ENCODE measurements around the gene MIS18BP1. TPM values are rescaled to one million over a fixed set of nuclear protein-coding genes. Genes with fewer than 3 reads are reported as not detected.
A peak's percentile ranks its signal among the peaks of the same experiment; 100 is the strongest.
"Not testable (repeated sequence)": the region's sequence is repeated elsewhere in the genome, so short reads cannot be mapped to it uniquely, and the experiment has no call there.

MIS18BP1 gene
- polyA plus RNA-seq (2013, experiment 1 of 4), result 61.3 TPM
- 57.6 TPM for polyA plus RNA-seq (2013, experiment 2 of 4)
- polyA plus RNA-seq (2013, experiment 3 of 4), result 64.5 TPM
- polyA plus RNA-seq (2013, experiment 4 of 4), result 62.4 TPM

DNA sequence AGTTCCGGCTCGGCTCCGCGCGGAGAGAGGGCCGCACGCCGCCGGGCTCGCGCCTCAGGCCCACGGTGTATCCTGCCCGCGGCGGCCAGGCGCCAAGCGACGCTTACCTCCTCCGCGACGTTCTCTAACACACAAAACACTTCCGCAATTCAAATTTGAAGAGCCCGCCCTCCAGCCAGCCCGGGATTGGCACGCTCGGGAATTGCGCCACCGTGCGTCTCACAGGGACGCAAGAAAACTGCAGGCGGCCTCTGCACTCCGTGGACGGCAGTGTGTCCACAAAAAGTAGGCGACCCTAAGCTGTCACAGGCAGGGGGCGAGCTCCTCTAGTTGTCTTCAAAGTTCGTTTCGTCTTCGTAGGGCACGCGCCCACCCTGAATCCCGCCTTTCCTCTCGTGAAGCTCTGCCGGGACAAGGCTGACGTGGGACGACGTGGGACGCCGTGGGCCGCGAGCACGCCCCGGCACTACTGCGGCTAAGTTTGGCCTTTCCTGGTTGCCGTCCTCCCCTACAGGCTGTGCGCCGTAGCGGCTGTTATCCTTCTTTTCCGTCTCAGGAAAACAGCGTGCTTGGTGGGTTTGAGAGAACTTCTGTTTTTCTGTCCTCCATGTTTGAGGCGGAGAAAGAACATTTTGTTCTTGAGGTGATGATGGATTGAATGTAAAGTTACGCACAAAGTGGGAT lies at the start of gene MIS18BP1:
TSS of gene MIS18BP1 (minus strand) at position 133 of the 684 bp plus-strand sequence. CDS start 5,916 bp downstream, outside the sequence.
- no peaks in the 10 kb centered on the region for H3K9me3 ChIP-seq (ENCODE audit: control insufficient read depth, low read length)
- no peaks in the 10 kb centered on the region for H3K36me3 ChIP-seq (ENCODE audit: control insufficient read depth, insufficient read depth, low read length)
- H3K4me3 ChIP-seq (ENCODE audit: insufficient read depth, low read depth, low read length), result peak within 1 kb of the TSS; percentile 66
- 7 to 8% methylated on average over 61 of the region's 61 CpGs for WGBS, 2 experiments
- no peaks in the 10 kb centered on the region for H3K27me3 ChIP-seq (ENCODE audit: control insufficient read depth, insufficient read depth, low read length, poor library complexity, severe bottlenecking)
- H3K27ac ChIP-seq (ENCODE audit: insufficient read depth, low read depth, low read length, poor library complexity, severe bottlenecking), result peak within 1 kb of the TSS; percentile 27
- H3K4me1 ChIP-seq (ENCODE audit: control insufficient read depth, insufficient read depth, low read length), result no peaks in the 10 kb centered on the region

DNA sequence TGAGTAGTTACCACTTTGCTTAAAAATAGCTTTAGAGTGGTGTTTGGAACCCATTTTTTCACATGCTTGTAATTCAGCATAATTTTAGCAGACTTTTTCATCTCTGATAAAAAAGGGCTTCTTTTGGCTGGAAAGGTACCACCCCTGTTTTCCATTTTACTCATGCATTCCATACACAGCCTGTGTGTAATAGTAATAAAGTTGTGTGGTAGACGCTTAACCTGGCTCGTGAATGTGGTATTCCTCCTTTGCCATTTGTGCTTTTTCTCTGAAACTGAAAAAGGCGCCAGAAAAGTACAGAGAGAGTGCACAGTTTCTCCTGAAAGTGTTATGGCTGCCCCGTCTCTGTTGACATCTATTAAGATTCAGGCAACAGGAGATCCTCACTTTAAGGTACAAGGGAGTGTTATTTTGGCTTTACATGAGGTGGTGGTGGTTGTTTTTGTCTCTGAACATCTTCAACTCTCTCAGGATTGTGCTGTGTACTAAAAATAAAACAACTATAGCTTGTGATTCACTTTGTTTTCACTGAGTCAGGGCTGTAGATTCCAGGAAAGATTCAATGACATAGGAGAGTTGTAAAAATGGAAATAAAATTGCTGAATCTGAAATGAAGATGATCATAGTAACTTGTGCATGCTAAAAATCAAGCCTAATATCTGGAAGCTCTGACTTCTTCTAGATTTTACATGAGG lies 45.6 kb upstream of the MIS18BP1 start:
- H3K9me3 ChIP-seq (ENCODE audit: control insufficient read depth, low read length), result no peaks in the 10 kb centered on the region
- peaks cover 8% of the 10 kb centered on the region for H3K27me3 ChIP-seq (ENCODE audit: control insufficient read depth, insufficient read depth, low read length, poor library complexity, severe bottlenecking)
- H3K4me3 ChIP-seq (ENCODE audit: insufficient read depth, low read depth, low read length), result no peak overlapping the region
- WGBS, 2 experiments, result 90 to 98% methylated on average over 4 of the region's 4 CpGs
- H3K27ac ChIP-seq (ENCODE audit: insufficient read depth, low read depth, low read length, poor library complexity, severe bottlenecking), result no peak overlapping the region
- H3K36me3 ChIP-seq (ENCODE audit: control insufficient read depth, insufficient read depth, low read length), result no peaks in the 10 kb centered on the region
- H3K4me1 ChIP-seq (ENCODE audit: control insufficient read depth, insufficient read depth, low read length), result no peaks in the 10 kb centered on the region

DNA sequence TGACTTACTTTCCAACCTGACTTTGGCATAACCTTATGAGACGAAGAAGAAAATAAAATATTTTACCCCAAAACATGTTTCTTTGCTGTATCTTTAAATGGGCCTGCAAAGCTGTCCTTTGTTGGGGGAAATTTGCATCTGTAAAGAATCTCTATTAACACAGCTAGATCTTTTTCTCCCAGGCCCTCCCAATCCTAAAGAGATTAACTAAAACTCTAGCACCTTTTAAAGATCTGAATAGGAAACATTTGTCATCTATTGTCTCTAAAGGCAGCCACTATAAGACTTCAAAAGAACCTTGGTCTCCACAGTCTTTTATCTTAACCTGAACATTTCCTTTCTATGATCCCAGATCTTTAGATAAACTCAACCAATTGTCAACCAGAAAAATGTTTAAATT lies 41.8 kb upstream of the MIS18BP1 start:
- H3K4me1 ChIP-seq (ENCODE audit: control insufficient read depth, insufficient read depth, low read length), result not testable (repeated sequence)
- WGBS, 2 experiments, result 0 to 8% methylated on average over 1 of the region's 1 CpG

DNA sequence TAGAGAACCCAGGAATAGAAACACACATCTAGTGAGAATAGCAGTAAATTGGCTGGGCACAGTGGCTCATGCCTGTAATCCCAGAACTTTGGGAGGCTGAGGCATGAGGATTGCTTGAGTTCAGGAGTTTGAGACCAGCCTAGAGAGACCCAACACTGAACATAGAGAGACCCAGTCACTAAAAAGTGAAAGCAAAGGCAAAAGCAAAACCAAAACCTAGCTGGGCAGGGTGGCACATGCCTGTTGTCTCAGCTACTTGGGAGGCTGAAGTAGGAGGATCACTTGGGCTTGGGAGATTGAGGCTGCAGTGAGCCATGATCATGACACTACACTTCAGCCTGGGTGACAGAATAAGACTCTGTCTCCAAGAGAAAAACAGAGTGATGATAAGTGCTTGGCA lies 37.5 kb upstream of the MIS18BP1 start:
- no peaks in the 10 kb centered on the region for H3K9me3 ChIP-seq (ENCODE audit: control insufficient read depth, low read length)
- H3K4me3 ChIP-seq (ENCODE audit: insufficient read depth, low read depth, low read length), result no peak overlapping the region
- H3K4me1 ChIP-seq (ENCODE audit: control insufficient read depth, insufficient read depth, low read length), result no peaks in the 10 kb centered on the region
- H3K36me3 ChIP-seq (ENCODE audit: control insufficient read depth, insufficient read depth, low read length), result no peaks in the 10 kb centered on the region
- peaks cover 20% of the 10 kb centered on the region for H3K27me3 ChIP-seq (ENCODE audit: control insufficient read depth, insufficient read depth, low read length, poor library complexity, severe bottlenecking)
- H3K27ac ChIP-seq (ENCODE audit: insufficient read depth, low read depth, low read length, poor library complexity, severe bottlenecking), result no peak overlapping the region

More for the DNA sequence above, 41.8 kb upstream of the MIS18BP1 start:
- not testable (repeated sequence) for H3K4me3 ChIP-seq (ENCODE audit: insufficient read depth, low read depth, low read length); H3K36me3 ChIP-seq (ENCODE audit: control insufficient read depth, insufficient read depth, low read length); H3K9me3 ChIP-seq (ENCODE audit: control insufficient read depth, low read length); H3K27ac ChIP-seq (ENCODE audit: insufficient read depth, low read depth, low read length, poor library complexity, severe bottlenecking)
- H3K27me3 ChIP-seq (ENCODE audit: control insufficient read depth, insufficient read depth, low read length, poor library complexity, severe bottlenecking), result peaks cover 20% of the 10 kb centered on the region

DNA sequence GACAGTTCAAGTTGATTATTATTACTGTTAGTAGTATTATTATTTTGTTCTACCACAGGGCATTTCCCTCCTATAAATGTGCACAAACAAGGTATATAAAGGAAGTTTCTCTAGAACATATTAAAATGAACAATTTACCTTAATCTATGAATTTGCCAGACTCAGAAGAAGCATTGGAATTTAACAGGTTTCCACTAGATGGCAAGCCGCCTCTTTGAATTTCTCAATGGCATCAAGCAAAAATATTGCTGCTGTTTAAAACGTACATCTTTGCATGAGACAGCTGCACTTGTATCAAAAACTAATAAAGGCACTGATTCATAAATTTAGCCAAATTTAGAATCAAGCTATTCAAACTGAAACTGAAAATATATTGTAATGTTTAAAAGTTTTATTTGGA lies 34.6 kb upstream of the MIS18BP1 start:
- H3K4me1 ChIP-seq (ENCODE audit: control insufficient read depth, insufficient read depth, low read length), result no peaks in the 10 kb centered on the region
- whole genome bisulfite sequencing, 2 experiments, result 79 to 88% methylated on average over 2 of the region's 2 CpGs
- no peak overlapping the region for H3K27ac ChIP-seq (ENCODE audit: insufficient read depth, low read depth, low read length, poor library complexity, severe bottlenecking)
- no peaks in the 10 kb centered on the region for H3K9me3 ChIP-seq (ENCODE audit: control insufficient read depth, low read length)
- no peak overlapping the region for H3K4me3 ChIP-seq (ENCODE audit: insufficient read depth, low read depth, low read length)
- no peaks in the 10 kb centered on the region for H3K36me3 ChIP-seq (ENCODE audit: control insufficient read depth, insufficient read depth, low read length)
- H3K27me3 ChIP-seq (ENCODE audit: control insufficient read depth, insufficient read depth, low read length, poor library complexity, severe bottlenecking), result peaks cover 3% of the 10 kb centered on the region

DNA sequence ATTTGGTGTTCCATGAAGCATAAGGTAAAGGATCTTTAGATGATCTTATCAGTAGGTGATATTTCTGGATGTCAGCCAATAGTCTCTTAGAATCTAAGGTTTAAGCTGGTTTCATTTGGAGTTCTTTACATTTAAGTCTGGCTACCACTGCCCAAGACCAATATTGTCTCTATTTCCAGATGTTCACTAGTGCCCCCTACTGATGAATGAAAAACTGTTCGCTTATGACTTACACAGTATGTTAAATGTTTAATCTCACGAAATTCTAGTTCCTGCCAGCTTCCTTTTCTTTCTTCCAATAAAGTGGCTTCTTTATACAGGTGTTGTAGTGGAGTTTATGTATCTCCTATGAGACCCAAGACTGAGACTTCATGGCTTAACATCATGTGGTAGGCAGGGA lies 31.8 kb upstream of the MIS18BP1 start:
- H3K4me1 ChIP-seq (ENCODE audit: control insufficient read depth, insufficient read depth, low read length), result no peaks in the 10 kb centered on the region
- WGBS, 2 experiments, result 90 to 100% methylated on average over 1 to 2 of the region's 2 CpGs
- H3K4me3 ChIP-seq (ENCODE audit: insufficient read depth, low read depth, low read length), result no peak overlapping the region
- H3K9me3 ChIP-seq (ENCODE audit: control insufficient read depth, low read length), result no peaks in the 10 kb centered on the region
- H3K36me3 ChIP-seq (ENCODE audit: control insufficient read depth, insufficient read depth, low read length), result no peaks in the 10 kb centered on the region
- H3K27me3 ChIP-seq (ENCODE audit: control insufficient read depth, insufficient read depth, low read length, poor library complexity, severe bottlenecking), result no peaks in the 10 kb centered on the region
- H3K27ac ChIP-seq (ENCODE audit: insufficient read depth, low read depth, low read length, poor library complexity, severe bottlenecking), result no peak overlapping the region

DNA sequence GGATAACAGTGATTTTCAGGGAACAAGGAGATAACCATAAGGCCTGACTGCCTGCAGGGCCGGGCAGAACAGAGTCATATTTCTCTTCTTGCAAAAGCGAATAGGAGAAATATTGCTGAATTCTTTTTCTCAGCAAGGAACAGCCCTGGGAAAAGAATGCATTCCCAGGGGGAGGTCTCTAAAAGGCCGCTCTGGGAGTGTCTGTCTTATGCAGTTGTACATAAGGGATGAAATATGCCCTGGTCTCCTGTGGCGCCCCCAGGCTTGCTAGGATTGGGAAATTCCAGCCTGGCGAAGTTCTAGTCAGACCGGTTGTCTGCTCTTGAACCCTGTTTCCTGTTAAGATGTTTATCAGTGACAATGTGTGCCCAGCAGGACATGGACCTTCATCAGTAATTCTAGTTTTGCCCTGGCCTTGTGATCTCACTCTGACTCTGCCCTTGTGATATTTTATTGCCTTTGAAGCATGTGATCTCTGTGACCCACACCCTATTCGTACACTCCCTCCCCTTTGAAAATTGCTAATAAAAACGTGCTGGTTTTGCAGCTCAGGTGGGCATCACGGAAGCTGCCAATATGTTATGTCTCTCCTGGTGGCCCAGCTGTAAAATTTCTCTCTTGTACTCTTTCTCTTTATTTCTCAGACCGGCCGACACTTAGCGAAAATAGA lies 28.9 kb upstream of the MIS18BP1 start:
- H3K36me3 ChIP-seq (ENCODE audit: control insufficient read depth, insufficient read depth, low read length); H3K4me3 ChIP-seq (ENCODE audit: insufficient read depth, low read depth, low read length); H3K27ac ChIP-seq (ENCODE audit: insufficient read depth, low read depth, low read length, poor library complexity, severe bottlenecking); H3K27me3 ChIP-seq (ENCODE audit: control insufficient read depth, insufficient read depth, low read length, poor library complexity, severe bottlenecking); H3K4me1 ChIP-seq (ENCODE audit: control insufficient read depth, insufficient read depth, low read length); H3K9me3 ChIP-seq (ENCODE audit: control insufficient read depth, low read length): not testable (repeated sequence)
- WGBS, 2 experiments, result 90 to 93% methylated on average over 12 of the region's 12 CpGs

DNA sequence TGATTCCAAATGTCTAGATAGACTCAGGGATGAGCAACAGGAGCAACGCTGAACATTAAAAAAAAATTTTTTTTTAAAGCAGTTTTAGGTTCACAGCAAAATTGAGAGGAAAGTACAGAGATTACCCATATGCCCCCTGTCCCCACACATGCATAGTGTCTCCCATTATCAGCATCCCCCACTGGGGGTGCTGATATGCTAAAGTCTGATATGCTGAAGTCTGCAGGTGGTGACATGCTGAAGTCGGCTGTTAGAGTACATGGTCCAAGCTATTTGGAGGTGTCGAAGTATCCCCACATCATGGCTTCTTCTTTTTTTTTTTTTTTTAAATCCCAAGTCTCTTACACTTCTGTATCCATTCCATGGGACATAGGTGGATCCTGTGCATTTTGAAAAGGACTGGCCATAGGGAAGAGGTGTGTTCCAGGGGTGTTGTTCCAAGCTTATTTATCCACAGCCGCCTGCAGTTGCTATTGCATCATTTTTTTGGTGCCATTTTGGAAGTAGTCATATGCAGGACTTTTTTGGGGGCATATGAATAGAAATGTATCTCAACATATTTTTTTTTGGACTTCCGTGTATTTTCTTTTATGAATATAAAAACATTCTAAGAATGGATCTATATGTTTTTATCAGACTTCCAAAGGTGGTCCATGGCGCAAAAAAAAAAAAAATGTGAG lies 19.0 kb upstream of the MIS18BP1 start:
- Histone ChIP-seq H3K9me3 (ENCODE audit: control insufficient read depth, low read length) (no peaks in the 10 kb centered on the region), H3K36me3 (ENCODE audit: control insufficient read depth, insufficient read depth, low read length) (no peaks in the 10 kb centered on the region)
- WGBS, 2 experiments, result 87 to 96% methylated on average over 3 to 4 of the region's 6 CpGs

DNA sequence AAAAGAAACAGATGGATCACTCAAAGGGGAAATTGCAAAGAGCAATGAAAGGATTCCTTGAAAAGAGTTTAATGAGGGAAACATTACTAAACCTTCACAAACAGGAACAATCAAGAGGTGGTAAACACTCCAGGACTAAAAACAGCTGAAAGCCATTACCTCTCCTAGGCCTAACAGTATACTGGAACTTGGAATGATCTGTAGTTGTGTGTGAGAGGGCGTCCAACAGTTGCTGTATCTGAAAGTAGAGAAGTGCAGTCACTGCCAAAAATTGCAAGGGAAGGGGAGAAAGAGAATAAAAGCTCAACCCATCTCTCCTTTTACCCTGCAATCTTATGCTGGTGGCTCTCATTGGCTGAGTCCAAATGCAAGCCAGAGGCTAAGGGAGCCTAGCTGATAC lies 17.0 kb upstream of the MIS18BP1 start:
- Histone ChIP-seq H3K4me1 (ENCODE audit: control insufficient read depth, insufficient read depth, low read length) (no peaks in the 10 kb centered on the region), H3K36me3 (ENCODE audit: control insufficient read depth, insufficient read depth, low read length) (no peaks in the 10 kb centered on the region), H3K27me3 (ENCODE audit: control insufficient read depth, insufficient read depth, low read length, poor library complexity, severe bottlenecking) (no peaks in the 10 kb centered on the region), H3K27ac (ENCODE audit: insufficient read depth, low read depth, low read length, poor library complexity, severe bottlenecking) (no peak overlapping the region), H3K4me3 (ENCODE audit: insufficient read depth, low read depth, low read length) (no peak overlapping the region), H3K9me3 (ENCODE audit: control insufficient read depth, low read length) (no peaks in the 10 kb centered on the region)
- 75 to 83% methylated on average over 1 of the region's 1 CpG for WGBS, 2 experiments

More for the DNA sequence above, 19.0 kb upstream of the MIS18BP1 start:
- no peaks in the 10 kb centered on the region for H3K4me1 ChIP-seq (ENCODE audit: control insufficient read depth, insufficient read depth, low read length)
- H3K4me3 ChIP-seq (ENCODE audit: insufficient read depth, low read depth, low read length), result no peak overlapping the region
- no peak overlapping the region for H3K27ac ChIP-seq (ENCODE audit: insufficient read depth, low read depth, low read length, poor library complexity, severe bottlenecking)
- no peaks in the 10 kb centered on the region for H3K27me3 ChIP-seq (ENCODE audit: control insufficient read depth, insufficient read depth, low read length, poor library complexity, severe bottlenecking)

DNA sequence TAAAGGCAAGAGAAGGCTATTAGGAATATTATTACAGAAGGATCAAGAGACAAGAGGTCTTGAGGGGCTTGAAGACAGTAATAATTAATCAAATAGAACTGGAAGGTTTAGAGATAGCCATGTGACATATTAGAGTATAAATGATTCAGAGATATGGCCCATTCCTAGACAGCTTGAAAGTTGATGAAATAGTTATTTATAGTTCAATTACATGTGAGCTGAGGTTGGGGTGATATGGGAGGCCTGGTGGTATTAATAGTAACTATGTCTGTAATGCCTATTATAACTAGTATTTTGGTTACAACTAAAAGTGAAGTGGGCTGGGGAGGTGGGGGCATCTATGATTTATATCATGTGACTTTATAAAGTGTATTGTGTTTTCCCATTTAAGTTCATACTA lies 14.1 kb upstream of the MIS18BP1 start:
- H3K4me1 ChIP-seq (ENCODE audit: control insufficient read depth, insufficient read depth, low read length), result no peaks in the 10 kb centered on the region
- H3K36me3 ChIP-seq (ENCODE audit: control insufficient read depth, insufficient read depth, low read length), result no peaks in the 10 kb centered on the region
- H3K4me3 ChIP-seq (ENCODE audit: insufficient read depth, low read depth, low read length), result no peak overlapping the region
- no peak overlapping the region for H3K27ac ChIP-seq (ENCODE audit: insufficient read depth, low read depth, low read length, poor library complexity, severe bottlenecking)
- no peaks in the 10 kb centered on the region for H3K9me3 ChIP-seq (ENCODE audit: control insufficient read depth, low read length)
- no peaks in the 10 kb centered on the region for H3K27me3 ChIP-seq (ENCODE audit: control insufficient read depth, insufficient read depth, low read length, poor library complexity, severe bottlenecking)

Measured in ectodermal cell (in vitro differentiated cells).